UCSD-AML1 (cell line): ENCODE data around the gene SETD1A.

Source experiments
- DNase-seq: peaks from one replicate; lab custom pipeline; 2025; ENCODE audit not compliant: unreplicated experiment; lab: John Stamatoyannopoulos, UW

Gene SETD1A

GRCh38 chr16:30980434-30980833 lies 22.9 kb downstream of the SETD1A start:
- DNase-seq, result no peak

DNA sequence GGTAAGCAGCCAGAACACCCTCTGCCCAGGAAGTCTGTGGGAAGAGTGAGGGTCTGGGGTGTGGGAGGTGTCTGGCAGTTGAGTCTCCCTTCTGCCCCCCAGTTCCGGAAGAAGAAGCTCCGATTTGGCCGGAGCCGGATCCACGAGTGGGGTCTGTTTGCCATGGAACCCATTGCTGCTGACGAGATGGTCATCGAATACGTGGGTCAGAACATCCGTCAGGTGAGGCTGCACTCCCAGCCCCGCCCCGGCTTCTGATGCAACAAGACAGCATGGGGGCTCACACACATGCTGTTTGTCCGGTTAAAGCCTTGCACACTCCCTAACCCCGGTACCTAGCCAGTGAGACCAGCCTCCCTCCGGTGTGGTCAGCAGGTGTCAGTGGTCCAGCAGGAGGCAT lies 23.4 kb downstream of the SETD1A start:
- DNase-seq, result no peak

DNA sequence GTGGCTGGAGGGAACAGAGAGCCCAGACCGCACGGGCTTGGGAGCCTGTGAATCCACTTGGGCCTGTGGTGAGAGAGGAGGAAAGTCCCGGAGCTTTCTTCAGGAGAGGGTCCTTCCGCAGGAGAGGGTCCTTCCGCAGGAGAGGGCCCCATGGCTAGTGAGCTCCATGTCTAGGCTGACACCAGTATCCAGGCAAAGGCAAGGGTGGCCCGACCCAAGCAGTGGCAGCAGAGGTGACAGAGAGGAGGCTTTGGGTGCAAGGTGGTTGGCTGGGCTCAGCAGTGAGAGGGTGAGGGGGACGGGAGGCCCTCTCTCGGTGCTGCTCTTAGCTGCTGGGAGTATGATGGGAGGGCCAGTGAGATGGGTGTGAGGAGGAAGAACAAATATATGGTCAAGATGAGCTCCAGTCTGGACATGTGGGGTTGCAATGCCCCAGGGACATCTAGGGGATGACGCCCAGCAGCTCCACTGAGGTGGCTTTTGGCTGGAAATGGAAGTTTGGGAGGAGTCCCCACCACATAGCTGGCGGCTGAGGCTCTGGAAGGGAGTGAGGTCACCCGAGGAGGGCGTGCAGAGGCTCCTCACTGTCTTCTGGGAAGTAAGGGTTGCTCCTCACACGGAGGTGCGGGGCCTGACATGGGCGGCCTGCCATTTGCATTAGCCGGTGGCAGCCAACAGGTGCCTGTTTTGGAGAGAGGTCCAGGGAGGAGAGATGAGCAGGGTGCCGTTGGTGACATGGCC lies 25.2 kb downstream of the SETD1A start:
- DNase-seq, result no peak

GRCh38 chr16:30983289-30983889 lies 25.8 kb downstream of the SETD1A start:
- no peak for DNase-seq

- no peak for DNase-seq
These were observed 26.5 kb downstream of the SETD1A start for GRCh38 chr16:30983898-30984610.

DNA sequence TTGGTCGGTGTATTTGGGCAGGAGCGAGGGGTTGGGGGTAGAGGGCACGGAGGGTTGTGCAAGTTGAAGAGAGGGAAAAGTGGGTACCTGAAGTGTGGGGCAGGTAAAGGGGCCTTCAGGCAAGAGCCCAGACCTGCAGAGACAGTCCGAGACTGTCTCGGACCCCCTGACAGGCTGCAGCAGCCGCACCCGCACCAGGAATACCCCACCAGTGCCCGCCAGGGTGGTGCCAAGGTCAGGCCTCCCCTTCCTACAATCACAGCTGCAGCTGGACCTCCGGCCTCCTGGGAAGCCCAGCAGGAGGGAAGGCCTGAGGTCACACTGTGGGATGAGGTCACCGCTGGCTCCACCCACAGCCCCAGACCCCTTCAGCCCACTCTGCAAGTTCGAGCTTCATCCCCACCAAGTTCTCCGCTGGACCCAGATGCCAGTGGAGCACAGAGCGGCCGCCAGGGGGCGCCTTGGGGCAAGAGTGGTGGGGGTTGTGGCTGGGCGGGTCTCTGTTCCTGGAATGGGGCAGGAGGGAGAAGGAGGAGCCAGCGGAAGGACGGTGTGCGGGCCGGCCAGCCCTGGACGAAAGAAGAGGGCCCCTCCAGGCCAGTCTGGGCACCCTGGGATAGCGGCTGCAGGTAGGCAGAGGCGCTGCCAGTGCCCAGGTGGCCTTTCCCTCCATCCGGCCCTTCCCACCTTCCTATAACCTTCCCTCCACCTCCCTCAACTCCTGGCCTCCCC lies 27.3 kb downstream of the SETD1A start, which contains the start of gene HSD3B7:
TSS of gene HSD3B7 (plus strand) at position 539 of the 732 bp plus-strand sequence. CDS start 452 bp downstream, outside the sequence.
- DNase-seq, result peak; percentile 79

DNA sequence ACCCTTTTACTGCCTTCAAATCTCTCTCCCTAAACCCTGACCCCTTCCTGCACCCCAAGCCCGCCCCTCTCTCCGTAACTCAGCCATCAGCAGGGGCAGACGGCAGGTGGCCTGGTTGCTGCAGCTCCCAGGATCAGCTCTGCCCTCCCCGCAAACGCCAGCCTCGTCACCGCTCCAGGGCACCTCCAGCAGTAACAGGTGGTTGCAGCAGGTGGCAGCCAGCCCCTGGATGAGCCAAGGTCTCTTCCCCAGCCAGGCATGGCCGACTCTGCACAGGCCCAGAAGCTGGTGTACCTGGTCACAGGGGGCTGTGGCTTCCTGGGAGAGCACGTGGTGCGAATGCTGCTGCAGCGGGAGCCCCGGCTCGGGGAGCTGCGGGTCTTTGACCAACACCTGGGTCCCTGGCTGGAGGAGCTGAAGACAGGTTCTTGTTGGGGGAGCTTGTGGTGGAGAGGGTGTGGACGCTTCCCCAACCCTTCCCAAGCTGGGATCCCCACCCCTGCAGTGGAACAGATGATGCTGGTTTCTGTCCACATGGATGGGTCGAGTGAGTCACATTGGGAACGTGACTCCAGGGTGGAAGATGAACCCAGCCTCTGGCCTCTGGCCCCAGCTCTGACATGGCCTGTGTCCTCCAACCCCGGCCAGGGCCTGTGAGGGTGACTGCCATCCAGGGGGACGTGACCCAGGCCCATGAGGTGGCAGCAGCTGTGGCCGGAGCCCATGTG lies 28.0 kb downstream of the SETD1A start:
- DNase-seq, result no peak

DNA sequence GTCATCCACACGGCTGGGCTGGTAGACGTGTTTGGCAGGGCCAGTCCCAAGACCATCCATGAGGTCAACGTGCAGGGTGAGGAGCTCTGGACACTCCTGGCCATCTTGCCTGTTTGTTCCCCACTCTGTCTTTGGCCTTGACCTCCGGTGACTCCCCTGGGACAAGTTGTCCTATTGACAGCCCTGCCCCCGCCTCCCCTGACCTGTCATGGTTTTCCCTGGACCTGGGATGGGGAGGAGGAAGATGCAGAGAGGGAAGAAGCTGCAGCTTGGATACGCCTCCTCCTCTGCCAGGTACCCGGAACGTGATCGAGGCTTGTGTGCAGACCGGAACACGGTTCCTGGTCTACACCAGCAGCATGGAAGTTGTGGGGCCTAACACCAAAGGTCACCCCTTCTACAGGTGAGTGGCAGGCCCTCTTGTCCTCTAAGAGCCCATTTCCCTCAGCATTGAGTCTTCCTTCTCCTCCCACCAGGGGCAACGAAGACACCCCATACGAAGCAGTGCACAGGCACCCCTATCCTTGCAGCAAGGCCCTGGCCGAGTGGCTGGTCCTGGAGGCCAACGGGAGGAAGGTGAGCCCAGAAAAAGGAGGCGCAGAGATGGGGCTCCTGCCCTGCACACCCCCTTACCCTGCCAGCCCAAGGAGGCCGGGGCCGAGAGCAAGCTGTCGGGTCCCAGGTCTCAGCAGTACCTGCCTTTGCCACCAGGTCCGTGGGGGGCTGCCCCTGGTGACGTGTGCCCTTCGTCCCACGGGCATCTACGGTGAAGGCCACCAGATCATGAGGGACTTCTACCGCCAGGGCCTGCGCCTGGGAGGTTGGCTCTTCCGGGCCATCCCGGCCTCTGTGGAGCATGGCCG lies 28.8 kb downstream of the SETD1A start:
- DNase-seq, result no peak

DNA sequence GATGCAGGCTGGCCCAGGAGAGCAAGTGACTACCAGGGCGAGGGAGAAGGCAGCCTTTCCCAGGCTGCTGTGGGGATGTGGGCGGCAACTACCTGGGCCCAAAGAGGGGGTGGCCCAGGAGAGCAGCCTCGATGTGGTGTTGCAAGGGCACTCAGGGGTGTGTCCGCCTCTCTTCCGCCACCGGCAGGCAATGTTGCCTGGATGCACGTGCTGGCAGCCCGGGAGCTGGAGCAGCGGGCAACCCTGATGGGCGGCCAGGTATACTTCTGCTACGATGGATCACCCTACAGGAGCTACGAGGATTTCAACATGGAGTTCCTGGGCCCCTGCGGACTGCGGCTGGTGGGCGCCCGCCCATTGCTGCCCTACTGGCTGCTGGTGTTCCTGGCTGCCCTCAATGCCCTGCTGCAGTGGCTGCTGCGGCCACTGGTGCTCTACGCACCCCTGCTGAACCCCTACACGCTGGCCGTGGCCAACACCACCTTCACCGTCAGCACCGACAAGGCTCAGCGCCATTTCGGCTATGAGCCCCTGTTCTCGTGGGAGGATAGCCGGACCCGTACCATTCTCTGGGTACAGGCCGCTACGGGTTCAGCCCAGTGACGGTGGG lies 30.1 kb downstream of the SETD1A start:
- DNase-seq, result no peak

GRCh38 chr16:30989469-30990047 lies 32.0 kb downstream of the SETD1A start:
- no peak for DNase-seq

GRCh38 chr16:30990105-30990504 lies 32.6 kb downstream of the SETD1A start:
- DNase-seq, result no peak

GRCh38 chr16:30991052-30991451 lies 33.5 kb downstream of the SETD1A start:
- no peak for DNase-seq

DNA sequence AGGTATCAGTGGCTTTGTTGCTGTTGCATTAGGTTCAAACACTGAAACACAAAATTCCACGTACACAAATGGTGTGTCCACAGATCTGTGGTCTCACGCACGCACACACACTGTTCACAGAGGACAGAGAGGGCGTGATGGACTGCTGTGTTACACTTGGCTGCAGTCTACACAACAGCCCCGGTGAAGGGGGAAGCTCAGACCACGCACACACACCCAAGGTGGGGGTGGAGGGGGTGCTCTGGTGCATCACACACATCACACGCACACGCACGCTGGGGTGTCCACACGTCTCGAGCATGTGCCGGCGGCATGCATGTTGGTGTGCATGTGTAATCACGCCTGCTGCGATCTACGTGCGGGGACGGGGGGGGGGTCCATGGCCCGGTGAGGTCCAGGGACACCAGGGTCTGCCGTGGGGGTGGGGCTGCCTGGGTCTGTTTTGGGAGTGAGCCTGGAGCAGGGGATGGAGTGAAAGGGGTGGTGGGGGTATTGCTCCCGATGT lies 34.8 kb downstream of the SETD1A start:
- DNase-seq, result no peak

GRCh38 chr16:30992931-30993816 lies 35.6 kb downstream of the SETD1A start:
- no peak for DNase-seq

DNA sequence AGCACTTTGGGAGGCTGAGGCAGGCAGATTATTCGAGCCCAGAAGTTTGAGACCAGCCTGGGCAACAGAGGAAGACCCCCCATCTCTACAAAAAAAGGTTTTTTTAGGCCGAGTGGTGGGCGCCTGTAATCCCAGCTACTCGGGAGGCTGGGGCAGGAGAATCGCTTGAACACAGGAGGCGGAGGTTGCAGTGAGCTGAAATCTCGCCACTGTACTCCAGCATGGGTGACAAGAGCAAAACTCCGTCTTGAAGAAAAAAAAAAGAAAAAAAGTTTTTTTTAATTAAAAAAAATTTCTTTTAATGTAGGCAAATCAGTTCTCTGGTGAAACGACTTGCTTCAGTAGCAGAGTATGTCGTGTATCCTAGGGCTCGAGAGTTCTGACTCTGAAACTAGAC lies 38.4 kb downstream of the SETD1A start:
- no peak for DNase-seq

DNA sequence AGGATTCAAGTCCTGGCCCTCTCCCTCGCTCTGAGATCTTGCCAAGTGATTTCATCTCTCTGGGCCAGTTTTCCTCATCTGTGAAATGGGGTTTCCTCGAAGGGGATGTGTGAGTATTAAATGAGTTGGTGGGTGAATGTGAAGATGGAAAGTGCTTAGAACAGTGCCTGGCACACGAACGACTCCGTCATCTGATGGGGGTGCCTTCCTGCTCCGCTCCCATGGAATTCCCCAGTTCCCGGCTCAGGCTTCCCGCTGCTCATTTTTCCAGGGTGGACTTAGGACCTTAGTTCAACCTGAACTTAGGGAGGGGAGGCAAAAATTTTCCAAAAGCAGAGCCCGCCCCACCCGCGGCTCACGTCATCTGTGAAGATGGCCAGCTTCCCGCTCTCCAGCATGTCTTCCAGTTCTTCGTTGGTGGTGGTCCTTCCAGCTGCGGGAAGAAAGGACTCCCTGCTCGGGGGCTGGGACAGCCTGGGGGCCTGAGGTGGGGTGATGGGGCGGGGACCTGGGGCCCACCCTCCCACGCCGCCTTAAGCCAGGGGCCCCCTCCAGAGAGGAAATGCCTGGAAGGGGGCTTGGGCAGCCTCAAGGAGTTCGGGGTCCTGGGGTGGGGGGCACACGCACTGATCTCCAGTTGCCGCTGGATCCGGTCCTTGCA lies 38.9 kb downstream of the SETD1A start:
- no peak for DNase-seq

GRCh38 chr16:30996985-30997724 lies 39.6 kb downstream of the SETD1A start:
- DNase-seq, result peak; percentile 35
